Upper lobe of right lung (tissue), 1 donor: Measurements from ENCODE around the gene SLC6A17. TPM values are rescaled to one million over a fixed set of nuclear protein-coding genes. Genes with fewer than 3 reads are reported as not detected.

Experiments used
- ATAC-seq: fragments of 200-7000 bp; cut with Tn5 transposase; one replicate; pipeline ENCODE4 v1.9.1; 2020; ENCODE audit warnings: mild to moderate bottlenecking, moderate library complexity
- DNase-seq: peaks from one replicate; pipeline ENCODE4 v3.0.0-alpha.2; 2020
- H3K27ac ChIP-seq: fragments of 200-600 bp; one replicate; pipeline ENCODE4 v1.8.0; 2022
- H3K27me3 ChIP-seq: fragments of 200-600 bp; one replicate; pipeline ENCODE4 v1.8.0; 2022; ENCODE audit warnings: mild to moderate bottlenecking
- H3K36me3 ChIP-seq: fragments of 200-600 bp; one replicate; pipeline ENCODE4 v1.8.0; 2022
- H3K4me1 ChIP-seq: fragments of 200-600 bp; one replicate; pipeline ENCODE4 v1.8.0; 2022
- H3K4me3 ChIP-seq: fragments of 200-600 bp; one replicate; pipeline ENCODE4 v1.8.0; 2022; ENCODE audit warnings: mild to moderate bottlenecking
- H3K9me3 ChIP-seq: fragments of 200-600 bp; one replicate; pipeline ENCODE4 v1.8.0; 2022
- CTCF ChIP-seq: fragments of 200-600 bp; IDR thresholded peaks from one replicate; pipeline ENCODE4 v1.8.0; 2022; ENCODE audit warnings: antibody characterized with exemption
- intact Hi-C: fragments of 100-400 bp; cut with DNase I; formaldehyde crosslinking; loops from one replicate; pipeline ENCODE4 v1.11.0; 2022
- total RNA-seq: library from RNA; stranded (reverse); fragmentation: NEBNext Ultra II Directional; extraction: Animal tissue kit (Norgen Biotek cat#: 25700); gene quantifications from one replicate; pipeline ENCODE4 v1.2.1, GENCODE V29; 2021
- donor health status: DM: no; HTN: yes; CAD: no; lungs with severe emphysema.

The SLC6A17 gene
- total RNA-seq, 1 donor from 2014 or later = 0.06 TPM

- Histone ChIP-seq H3K27ac (no peak overlapping the region), H3K4me1 (no peaks in the 10 kb centered on the region), H3K27me3 (peaks cover 32% of the 10 kb centered on the region), H3K36me3 (no peaks in the 10 kb centered on the region), H3K4me3 (no peak overlapping the region), H3K9me3 (no peaks in the 10 kb centered on the region)
- peak; percentile 28 for ATAC-seq
- intact Hi-C loops = no loop called here
- TF ChIP-seq CTCF = no peak
- no peak for DNase-seq
These were observed 20.1 kb upstream of the SLC6A17 start for GRCh38 chr1:110130113-110130591.

GRCh38 chr1:110130989-110131388 lies 19.3 kb upstream of the SLC6A17 start:
- Histone ChIP-seq H3K9me3 (no peaks in the 10 kb centered on the region), H3K4me3 (no peak overlapping the region), H3K27ac (no peak overlapping the region), H3K27me3 (peaks cover 32% of the 10 kb centered on the region), H3K36me3 (no peaks in the 10 kb centered on the region), H3K4me1 (no peaks in the 10 kb centered on the region)
- intact Hi-C loops = no loop called here
- ATAC-seq = no peak
- TF ChIP-seq CTCF = no peak
- DNase-seq = no peak

GRCh38 chr1:110132682-110133081 lies 17.6 kb upstream of the SLC6A17 start:
- peaks cover 32% of the 10 kb centered on the region for H3K27me3 ChIP-seq
- H3K27ac ChIP-seq = no peak overlapping the region
- no peak for ATAC-seq
- H3K4me1 ChIP-seq = no peaks in the 10 kb centered on the region
- H3K36me3 ChIP-seq = no peaks in the 10 kb centered on the region
- intact Hi-C loops = no loop called here
- no peak for DNase-seq
- H3K9me3 ChIP-seq = no peaks in the 10 kb centered on the region
- no peak for TF ChIP-seq CTCF
- H3K4me3 ChIP-seq = no peak overlapping the region

GRCh38 chr1:110133436-110133835 lies 16.9 kb upstream of the SLC6A17 start:
- ATAC-seq (no peak), DNase-seq (no peak)
- no peaks in the 10 kb centered on the region for H3K9me3 ChIP-seq
- no peak overlapping the region for H3K27ac ChIP-seq
- no peak overlapping the region for H3K4me3 ChIP-seq
- intact Hi-C loops = no loop called here
- H3K27me3 ChIP-seq = peaks cover 38% of the 10 kb centered on the region
- no peak for TF ChIP-seq CTCF
- no peaks in the 10 kb centered on the region for H3K36me3 ChIP-seq
- H3K4me1 ChIP-seq = no peaks in the 10 kb centered on the region

- no peak overlapping the region for H3K27ac ChIP-seq
- DNase-seq (no peak), ATAC-seq (no peak)
- no peak for TF ChIP-seq CTCF
- H3K36me3 ChIP-seq = no peaks in the 10 kb centered on the region
- intact Hi-C loops = no loop called here
- no peaks in the 10 kb centered on the region for H3K4me1 ChIP-seq
- no peaks in the 10 kb centered on the region for H3K9me3 ChIP-seq
- H3K27me3 ChIP-seq = peaks cover 39% of the 10 kb centered on the region
- no peak overlapping the region for H3K4me3 ChIP-seq
These were observed 16.2 kb upstream of the SLC6A17 start for GRCh38 chr1:110134050-110134595.

- ATAC-seq (no peak), DNase-seq (no peak)
- intact Hi-C loops = no loop called here
- Histone ChIP-seq H3K4me1 (no peaks in the 10 kb centered on the region), H3K27me3 (peaks cover 37% of the 10 kb centered on the region), H3K27ac (no peak overlapping the region), H3K9me3 (no peaks in the 10 kb centered on the region), H3K36me3 (no peaks in the 10 kb centered on the region), H3K4me3 (no peak overlapping the region)
- TF ChIP-seq CTCF = no peak
These were observed 15.0 kb upstream of the SLC6A17 start for GRCh38 chr1:110135246-110135645.
